OCI-LY7 (cell line): ENCODE data around the gene EIF3M. TPM values are rescaled to one million over a fixed set of nuclear protein-coding genes. Genes with fewer than 3 reads are reported as not detected.

Source experiments
- BruUV-seq: library from RNA; stranded (reverse); fragments of 400-500 nt; replicated peaks from 2 replicates; lab custom pipeline; 2021; lab: Mats Ljungman, UMichigan
- CTCF ChIA-PET: fragments of 300-600 bp; sonication (Branson Sonifier 250); formaldehyde crosslinking; loops from one replicate; lab custom pipeline; 2022; ENCODE audit warnings: antibody characterized with exemption; ENCODE audit not compliant: unreplicated experiment; lab: Charles Lee
- POLR2A ChIA-PET: fragments of 300-600 bp; sonication (Branson Sonifier 250); formaldehyde crosslinking; loops from one replicate; lab custom pipeline; 2022; ENCODE audit warnings: antibody characterized with exemption; lab: Charles Lee
- DNase-seq: peaks from one replicate; pipeline ENCODE4 v3.0.0-alpha.2; 2015; ENCODE audit warnings: low spot score
- H2AFZ ChIP-seq: fragments of 200-600 bp; sonication (generic), shearing (Covaris generic); 2 replicates; pipeline ENCODE4 v1.6.1; 2014; ENCODE audit warnings: mild to moderate bottlenecking, antibody characterized with exemption, low read length, moderate library complexity
- H3K27ac ChIP-seq: fragments of 200-600 bp; sonication (generic); 2 replicates; pipeline ENCODE4 v1.5.1; 2014; ENCODE audit warnings: mixed run types, low read depth, mild to moderate bottlenecking, moderate library complexity, low read length, inconsistent platforms; ENCODE audit not compliant: poor library complexity, severe bottlenecking
- H3K36me3 ChIP-seq: fragments of 200-600 bp; sonication (generic); 2 replicates; pipeline ENCODE4 v1.6.1; 2014; ENCODE audit warnings: mild to moderate bottlenecking, antibody characterized with exemption, low read length, moderate library complexity, mixed read lengths; ENCODE audit not compliant: insufficient read depth
- H3K4me1 ChIP-seq: fragments of 200-600 bp; sonication (generic); 2 replicates; pipeline ENCODE4 v1.5.1; 2014; ENCODE audit warnings: mild to moderate bottlenecking, low read length; ENCODE audit not compliant: insufficient read depth, poor library complexity, severe bottlenecking
- H3K4me2 ChIP-seq: fragments of 200-600 bp; sonication (generic); 2 replicates; pipeline ENCODE4 v1.6.1; 2014; ENCODE audit warnings: mild to moderate bottlenecking, low read length
- H3K4me3 ChIP-seq: fragments of 200-600 bp; sonication (generic); 2 replicates; pipeline ENCODE4 v1.5.1; 2014; ENCODE audit warnings: mild to moderate bottlenecking, low read depth, low read length; ENCODE audit not compliant: poor library complexity, severe bottlenecking
- H3K79me2 ChIP-seq: fragments of 200-600 bp; sonication (generic); 2 replicates; pipeline ENCODE4 v1.6.1; 2016; ENCODE audit warnings: low read depth, mild to moderate bottlenecking, low read length, moderate library complexity, mixed read lengths; ENCODE audit not compliant: insufficient read depth
- H3K9me2 ChIP-seq: fragments of 200-600 bp; sonication (generic); 2 replicates; pipeline ENCODE4 v1.6.1; 2016; ENCODE audit warnings: mild to moderate bottlenecking, low read length, mixed read lengths; ENCODE audit not compliant: insufficient read depth
- H3K9me3 ChIP-seq: fragments of 200-600 bp; sonication (generic); 2 replicates; pipeline ENCODE4 v1.6.1; 2014; ENCODE audit warnings: mild to moderate bottlenecking, mixed run types, low read length, mixed read lengths
- H4K20me1 ChIP-seq: fragments of 200-600 bp; sonication (generic); 2 replicates; pipeline ENCODE4 v1.6.1; 2014; ENCODE audit warnings: mild to moderate bottlenecking, antibody characterized with exemption, low read length, moderate library complexity, mixed read lengths; ENCODE audit not compliant: insufficient read depth
- EZH2phosphoT487 ChIP-seq: fragments of 200-600 bp; sonication (generic); IDR thresholded peaks from 2 replicates; pipeline ENCODE4 v1.6.1; 2018; ENCODE audit warnings: low read depth, borderline replicate concordance, mild to moderate bottlenecking, mixed run types, antibody characterized with exemption, low read length, moderate library complexity, mixed read lengths
- intact Hi-C: fragments of 100-400 bp; cut with micrococcal nuclease; formaldehyde crosslinking; loops from one replicate; pipeline ENCODE4 v1.10.0; 2022; ENCODE audit not compliant: unreplicated experiment
- total RNA-seq, 2 experiments: library from RNA; depleted of rRNA in 1 of 2; stranded (reverse); fragments of >200 nt in 1 of 2; shearing (Covaris generic) in 1 of 2; gene quantifications; 2 replicates each; pipeline ENCODE4 v1.2.3, GENCODE V29; 2014 to 2022
- TF ChIP-seq, protein P1 (sequence below): fragments of 200-600 bp; sonication (generic); conservative IDR thresholded peaks from 2 replicates; pipeline ENCODE4 v1.5.1; 2014; ENCODE audit warnings: mild to moderate bottlenecking, antibody characterized with exemption, low read length, moderate library complexity, mixed read lengths

Gene EIF3M
- total RNA-seq, 2 experiments from 2014 or later, result 329 to 377 TPM

DNA sequence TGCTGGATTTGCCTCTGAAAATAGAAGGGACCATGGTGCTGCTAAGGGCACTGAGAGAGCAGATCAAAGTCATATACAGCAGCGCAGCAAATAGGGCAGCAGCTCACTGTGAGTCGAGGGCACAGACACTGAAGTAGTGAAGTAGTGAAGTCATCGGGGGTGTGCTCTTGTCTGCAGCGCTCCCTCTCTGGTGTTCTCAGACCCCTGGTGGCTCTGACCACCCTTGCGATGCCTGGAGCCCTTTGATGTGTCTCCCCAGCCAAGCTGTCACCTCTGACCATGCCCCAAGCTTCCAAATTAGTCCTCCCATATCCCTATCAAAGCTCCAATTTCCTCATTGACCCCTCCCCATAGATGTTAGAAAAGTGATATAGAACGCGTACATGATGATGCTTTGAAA, 27.7 kb upstream of the EIF3M start:
- H4K20me1 ChIP-seq, result no peaks in the 10 kb centered on the region
- H2AFZ ChIP-seq, result no peak overlapping the region
- DNase-seq, result no peak
- ChIA-PET CTCF (no interaction called here), POLR2A (no interaction called here)
- H3K4me3 ChIP-seq, result no peak overlapping the region
- no peak overlapping the region for H3K27ac ChIP-seq
- no peaks in the 10 kb centered on the region for H3K36me3 ChIP-seq
- intact Hi-C loops, result no loop called here
- H3K9me2 ChIP-seq, result no peaks in the 10 kb centered on the region
- TF ChIP-seq, protein P1, sequence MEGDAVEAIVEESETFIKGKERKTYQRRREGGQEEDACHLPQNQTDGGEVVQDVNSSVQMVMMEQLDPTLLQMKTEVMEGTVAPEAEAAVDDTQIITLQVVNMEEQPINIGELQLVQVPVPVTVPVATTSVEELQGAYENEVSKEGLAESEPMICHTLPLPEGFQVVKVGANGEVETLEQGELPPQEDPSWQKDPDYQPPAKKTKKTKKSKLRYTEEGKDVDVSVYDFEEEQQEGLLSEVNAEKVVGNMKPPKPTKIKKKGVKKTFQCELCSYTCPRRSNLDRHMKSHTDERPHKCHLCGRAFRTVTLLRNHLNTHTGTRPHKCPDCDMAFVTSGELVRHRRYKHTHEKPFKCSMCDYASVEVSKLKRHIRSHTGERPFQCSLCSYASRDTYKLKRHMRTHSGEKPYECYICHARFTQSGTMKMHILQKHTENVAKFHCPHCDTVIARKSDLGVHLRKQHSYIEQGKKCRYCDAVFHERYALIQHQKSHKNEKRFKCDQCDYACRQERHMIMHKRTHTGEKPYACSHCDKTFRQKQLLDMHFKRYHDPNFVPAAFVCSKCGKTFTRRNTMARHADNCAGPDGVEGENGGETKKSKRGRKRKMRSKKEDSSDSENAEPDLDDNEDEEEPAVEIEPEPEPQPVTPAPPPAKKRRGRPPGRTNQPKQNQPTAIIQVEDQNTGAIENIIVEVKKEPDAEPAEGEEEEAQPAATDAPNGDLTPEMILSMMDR, result no peak
- TF ChIP-seq EZH2phosphoT487, result no peak
- H3K79me2 ChIP-seq, result no peaks in the 10 kb centered on the region
- no peak overlapping the region for H3K4me2 ChIP-seq
- H3K9me3 ChIP-seq, result no peaks in the 10 kb centered on the region
- no TSS peak for BruUV-seq
- no peaks in the 10 kb centered on the region for H3K4me1 ChIP-seq

DNA sequence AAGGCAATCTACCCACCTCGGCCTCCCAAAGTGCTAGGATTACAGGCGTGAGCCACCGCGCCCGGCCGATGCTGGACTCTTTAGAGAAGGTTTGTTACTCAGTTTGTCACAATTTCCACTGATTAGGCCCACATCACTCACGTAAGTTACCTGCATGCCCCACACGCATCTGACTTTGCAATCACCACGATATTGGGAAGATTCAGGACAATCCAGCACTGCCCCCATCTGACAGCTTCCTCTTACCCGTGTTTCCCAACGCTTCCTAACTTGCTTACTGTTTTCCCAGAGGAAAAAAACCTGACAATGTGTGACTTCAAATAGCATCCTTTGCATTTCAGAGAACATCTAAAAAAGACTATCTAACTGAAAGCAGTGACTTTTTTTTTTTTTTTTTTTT, 21.8 kb upstream of the EIF3M start:
- H3K36me3 ChIP-seq, result no peaks in the 10 kb centered on the region
- no peaks in the 10 kb centered on the region for H3K9me2 ChIP-seq
- H3K4me1 ChIP-seq, result no peaks in the 10 kb centered on the region
- H3K9me3 ChIP-seq, result no peaks in the 10 kb centered on the region
- H3K27ac ChIP-seq, result no peak overlapping the region
- ChIA-PET CTCF (no interaction called here), POLR2A (no interaction called here)
- H3K79me2 ChIP-seq, result no peaks in the 10 kb centered on the region
- H3K4me3 ChIP-seq, result no peak overlapping the region
- no peaks in the 10 kb centered on the region for H4K20me1 ChIP-seq
- no peak overlapping the region for H3K4me2 ChIP-seq
- no peak for DNase-seq
- BruUV-seq, result no TSS peak
- TF ChIP-seq EZH2phosphoT487, result no peak
- TF ChIP-seq, protein P1, result no peak
- intact Hi-C loops, result no loop called here
- H2AFZ ChIP-seq, result no peak overlapping the region

DNA sequence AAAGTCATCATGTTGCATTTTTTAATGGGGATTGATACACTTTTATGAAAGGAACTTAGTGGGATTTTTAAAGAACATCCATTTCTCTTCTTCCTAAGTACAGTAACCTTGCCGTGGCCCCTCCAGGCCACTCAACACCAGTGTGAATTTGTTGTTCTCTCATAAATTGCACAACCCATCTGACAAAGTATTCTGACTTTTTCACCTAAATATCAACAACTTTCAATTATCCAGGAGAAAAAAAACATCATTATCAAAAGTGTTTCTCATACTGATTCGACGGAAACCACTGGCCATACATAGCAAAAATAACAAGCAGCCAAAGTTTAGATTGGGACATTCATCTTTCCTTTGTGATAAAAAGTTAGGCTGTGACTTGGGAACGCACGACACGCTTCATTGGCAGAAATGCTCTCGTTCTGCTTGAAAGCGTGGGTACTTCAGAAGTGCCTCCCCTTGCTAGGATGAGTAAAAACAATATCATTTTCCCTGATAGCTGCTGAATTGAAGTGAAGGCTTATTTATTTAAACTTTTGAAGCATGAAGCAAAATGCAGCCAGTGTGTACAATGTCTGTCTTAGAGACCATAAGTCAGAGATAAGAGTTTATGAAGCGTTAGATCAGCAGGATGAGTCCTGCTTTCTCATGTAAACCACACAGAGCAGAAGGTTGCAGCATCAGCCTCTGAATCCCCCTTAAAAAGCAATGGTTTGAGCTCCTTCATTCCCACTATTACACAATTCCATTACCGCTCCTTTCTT, 20.6 kb upstream of the EIF3M start:
- intact Hi-C loops, result no loop called here
- BruUV-seq, result no TSS peak
- no peaks in the 10 kb centered on the region for H3K4me1 ChIP-seq
- no peak overlapping the region for H3K27ac ChIP-seq
- H3K9me3 ChIP-seq, result no peaks in the 10 kb centered on the region
- no peaks in the 10 kb centered on the region for H3K36me3 ChIP-seq
- H4K20me1 ChIP-seq, result no peaks in the 10 kb centered on the region
- no peaks in the 10 kb centered on the region for H3K79me2 ChIP-seq
- H3K4me3 ChIP-seq, result no peak overlapping the region
- H3K4me2 ChIP-seq, result no peak overlapping the region
- DNase-seq, result no peak
- ChIA-PET CTCF (no interaction called here), POLR2A (no interaction called here)
- TF ChIP-seq EZH2phosphoT487, result no peak
- TF ChIP-seq, protein P1, result no peak
- no peaks in the 10 kb centered on the region for H3K9me2 ChIP-seq
- no peak overlapping the region for H2AFZ ChIP-seq
